Activated CD8-positive, alpha-beta memory T cell treated with anti-CD3 and anti-CD28 coated beads for 1 hour (primary cell): Measurements from ENCODE around the gene SCGB1C1.
"Not testable (repeated sequence)": the region's sequence is repeated elsewhere in the genome, so short reads cannot be mapped to it uniquely, and the experiment has no call there.

ENCODE experiments used
- DNase-seq, 2 donors: peaks; one replicate each; pipeline ENCODE4 v3.0.0-alpha.2; 2020; ENCODE audit warnings: low read depth in 1 of 2; ENCODE audit errors: extremely low read depth in 1 of 2

The SCGB1C1 gene

GRCh38 chr11:216081-216974, 23.4 kb downstream of the SCGB1C1 start:
- DNase-seq, result no peak

DNA sequence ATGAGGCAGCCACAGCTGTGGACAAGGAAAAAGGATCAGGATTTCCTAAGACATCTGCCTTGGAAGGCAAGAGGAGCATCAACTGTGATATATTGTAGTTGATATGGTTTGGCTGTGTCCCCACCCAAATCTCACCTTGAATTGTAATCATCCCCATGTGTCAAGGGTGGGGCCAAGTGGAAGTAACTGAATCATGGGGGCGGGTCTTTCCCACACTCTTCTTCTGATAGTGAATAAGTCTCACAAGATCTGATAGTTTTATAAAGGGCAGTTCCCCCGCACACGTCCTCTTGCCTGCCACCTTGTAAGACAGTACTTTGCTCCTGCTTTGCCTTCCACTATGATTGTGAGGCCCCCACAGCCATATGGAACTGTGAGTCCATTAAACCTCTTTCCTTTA, 24.8 kb downstream of the SCGB1C1 start:
- no peak for DNase-seq

GRCh38 chr11:218815-219593, 26.1 kb downstream of the SCGB1C1 start:
- DNase-seq, result no peak

- DNase-seq, result not testable (repeated sequence)
Measured at GRCh38 chr11:220641-221215, 27.9 kb downstream of the SCGB1C1 start.

DNA sequence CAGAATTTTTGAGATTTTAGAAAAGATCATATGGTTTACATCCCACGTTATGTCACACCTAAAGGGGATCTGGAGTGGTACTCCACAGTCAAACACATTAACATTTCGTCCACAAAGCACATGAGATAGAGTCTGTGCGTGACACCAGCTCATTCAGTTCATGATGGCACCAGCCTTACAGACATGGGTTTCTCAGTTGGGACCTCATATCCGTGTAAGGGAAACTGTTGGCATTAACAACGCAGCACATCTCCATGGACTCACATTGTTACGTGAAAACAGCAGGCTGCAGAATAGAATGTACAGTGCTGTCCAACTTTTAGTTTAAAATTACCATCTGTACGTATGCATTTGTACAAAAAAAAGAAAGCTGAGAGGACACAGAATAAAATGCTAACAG, 28.7 kb downstream of the SCGB1C1 start:
- no peak for DNase-seq

GRCh38 chr11:221998-222789, 29.3 kb downstream of the SCGB1C1 start:
- no peak for DNase-seq

DNA sequence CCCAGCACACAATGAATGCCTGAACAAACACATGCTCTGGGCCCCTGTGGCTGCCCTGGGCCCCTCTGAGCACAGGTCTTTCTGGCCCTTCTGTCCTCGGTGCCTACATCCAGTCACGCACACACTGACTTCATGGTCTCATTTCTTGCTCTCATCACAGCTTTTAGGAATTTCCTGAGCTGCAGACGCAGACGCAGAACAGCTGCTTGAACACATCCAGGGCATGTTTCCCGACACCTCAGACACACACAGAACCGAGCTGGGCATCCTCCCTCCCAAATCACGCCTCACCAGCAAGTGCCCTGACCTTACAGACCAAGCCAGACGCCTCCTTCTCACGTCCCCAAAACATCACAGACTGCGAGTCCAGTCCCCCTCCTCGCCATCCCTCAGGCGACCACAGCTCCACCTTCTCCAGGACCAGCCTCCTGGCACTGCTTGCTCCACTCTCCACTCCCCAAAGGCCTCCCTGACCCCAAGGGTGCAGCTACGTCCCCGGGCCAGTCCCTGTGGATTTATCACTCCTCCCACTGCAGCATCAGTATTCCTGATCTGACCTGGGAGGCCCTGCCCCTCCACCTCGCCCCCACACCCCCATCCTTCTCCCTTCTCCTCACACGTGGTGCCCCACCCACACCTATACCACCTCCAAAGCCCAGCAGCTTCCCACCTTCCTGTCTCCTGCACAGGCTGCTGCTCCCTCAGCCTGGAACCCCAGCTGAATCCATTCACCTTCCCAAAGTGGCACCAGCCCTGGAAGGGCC, 30.3 kb downstream of the SCGB1C1 start:
- no peak for DNase-seq

DNA sequence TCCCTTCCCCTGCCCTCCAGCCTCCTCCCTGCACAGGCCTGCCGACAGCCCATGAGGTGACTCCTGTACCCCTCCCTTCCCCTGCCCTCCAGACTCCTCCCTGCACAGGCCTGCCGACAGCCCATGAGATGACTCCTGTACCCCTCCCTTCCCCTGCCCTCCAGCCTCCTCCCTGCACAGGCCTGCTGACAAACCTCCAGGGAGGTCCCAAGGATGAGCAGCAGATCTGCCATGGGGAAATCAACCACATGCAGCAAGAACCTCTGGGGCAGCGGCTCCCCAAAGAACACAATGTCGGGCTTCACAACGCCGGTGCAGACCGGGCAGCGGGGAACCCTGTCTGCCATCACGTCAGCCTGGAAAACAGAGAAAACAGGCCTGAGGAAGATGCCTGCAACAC, 31.0 kb downstream of the SCGB1C1 start:
- no peak for DNase-seq

DNA sequence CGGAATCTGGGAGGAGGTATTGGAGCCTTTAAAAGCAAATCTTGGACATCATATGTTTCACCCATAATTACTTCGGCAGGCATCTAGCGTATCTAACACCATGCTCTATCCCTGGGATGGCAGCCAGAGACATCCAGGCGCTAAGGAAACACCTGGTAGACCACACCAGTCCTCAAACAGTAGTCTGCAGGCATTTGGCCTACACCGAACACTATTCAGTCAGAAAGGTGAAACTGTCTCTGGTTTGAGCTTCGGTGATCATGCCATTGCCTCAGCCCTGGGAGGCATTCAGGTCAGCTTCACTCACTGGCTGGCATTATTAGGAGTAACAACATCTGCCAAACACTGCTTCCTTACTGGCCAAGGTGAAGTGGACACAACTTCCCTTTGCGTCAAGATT, 31.5 kb downstream of the SCGB1C1 start:
- DNase-seq, result no peak

DNA sequence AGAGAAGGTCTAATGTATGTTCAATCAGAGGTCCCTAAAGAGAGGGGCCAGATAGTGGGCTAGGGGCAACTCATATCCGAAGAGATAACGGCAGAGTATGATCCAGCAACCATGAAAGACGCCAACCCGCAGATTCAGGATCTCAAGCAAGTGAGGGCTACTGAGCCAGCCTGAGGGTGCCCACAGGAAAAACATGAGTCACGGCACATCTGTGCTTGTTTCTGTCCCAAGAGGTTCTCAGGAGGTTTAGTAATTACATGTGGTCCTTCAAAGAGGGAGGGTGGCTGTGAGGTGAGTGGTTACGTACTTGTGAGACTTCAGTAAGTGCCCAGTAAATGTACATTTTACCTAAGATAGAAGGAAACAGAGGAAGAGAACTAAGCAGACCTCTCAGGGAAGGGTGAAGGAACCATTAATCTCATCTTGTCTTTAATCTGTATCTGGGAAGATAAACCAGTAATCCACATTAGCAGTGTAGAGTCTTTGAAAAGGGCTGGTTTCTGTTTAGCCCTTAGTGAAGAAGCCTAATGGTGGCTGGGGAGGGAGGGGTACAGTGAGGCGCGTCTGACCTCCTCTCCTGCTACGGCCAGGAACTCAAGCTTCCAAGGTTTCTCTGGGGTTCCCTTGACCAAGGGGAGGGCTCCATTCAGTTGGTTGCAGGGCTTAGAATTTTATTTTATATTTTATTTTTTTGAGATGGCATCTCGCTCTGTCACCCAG, 33.0 kb downstream of the SCGB1C1 start:
- no peak for DNase-seq

DNA sequence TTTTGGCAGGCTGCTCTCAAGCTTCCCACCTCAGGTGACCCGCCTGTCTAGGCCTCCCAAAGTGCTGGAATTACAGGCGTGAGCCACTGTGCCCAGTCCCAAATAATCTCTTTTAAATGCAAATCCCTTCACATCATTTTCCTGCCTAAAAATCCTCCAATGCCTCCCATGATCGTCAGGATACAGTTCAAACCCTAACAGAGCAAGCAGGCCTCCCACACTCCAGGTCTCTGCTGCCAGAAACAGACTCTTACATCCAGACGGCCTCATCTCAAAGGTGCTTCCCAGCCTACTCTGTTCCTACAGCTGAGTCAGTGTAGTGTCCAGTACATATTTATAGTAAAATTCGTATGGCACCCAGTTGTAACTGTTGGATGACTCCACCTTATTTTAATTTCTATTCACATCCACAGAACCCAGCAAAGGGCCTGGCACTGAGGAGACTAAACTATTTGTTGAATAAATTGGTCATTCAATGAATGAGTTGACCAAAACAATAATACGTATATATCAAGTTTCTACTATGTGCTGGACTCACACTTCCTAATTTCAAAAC, 35.0 kb downstream of the SCGB1C1 start:
- DNase-seq, result no peak

GRCh38 chr11:230431-230830, 37.6 kb downstream of the SCGB1C1 start:
- DNase-seq, result no peak

- DNase-seq, result no peak
Measured at GRCh38 chr11:232783-233565, 40.1 kb downstream of the SCGB1C1 start.

DNA sequence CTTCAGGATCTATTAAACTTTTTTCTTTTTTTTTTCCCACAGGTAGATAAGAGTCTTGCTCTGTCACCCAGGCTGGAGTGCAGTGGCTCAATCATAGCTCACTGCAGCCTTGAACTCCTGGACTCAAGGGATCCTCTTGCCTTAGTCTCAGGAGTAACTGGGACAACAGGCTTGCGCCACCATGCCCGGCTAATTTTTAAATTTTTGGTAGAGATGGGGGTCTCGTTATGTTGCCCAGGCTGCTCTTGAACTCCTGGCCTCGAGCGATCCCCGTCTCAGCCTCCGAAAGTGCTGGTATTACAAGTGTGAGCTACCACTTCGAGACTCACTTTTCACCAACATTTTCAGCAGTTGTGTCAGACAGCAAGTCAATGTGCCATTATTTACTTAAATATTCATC, 42.3 kb downstream of the SCGB1C1 start:
- DNase-seq, result no peak

DNA sequence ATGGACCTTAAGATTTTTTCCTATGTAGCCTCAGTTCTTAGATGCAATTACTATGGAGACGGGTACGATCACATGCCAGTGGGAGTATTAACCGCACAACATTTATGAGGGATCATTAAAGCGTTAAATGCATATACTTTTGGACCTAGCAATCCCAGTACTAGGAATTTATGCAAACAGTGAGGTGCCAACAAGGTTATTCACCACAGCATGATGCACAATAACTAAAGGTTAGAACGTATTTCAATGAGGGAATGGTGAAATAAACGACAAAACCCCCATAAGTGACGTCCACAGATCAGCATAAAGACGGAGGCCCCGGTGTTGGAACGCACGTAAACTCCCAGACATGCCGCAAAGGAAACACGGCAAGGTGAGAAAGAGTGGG, 42.7 kb downstream of the SCGB1C1 start:
- peak in 1 of 2 donors; percentile 37 for DNase-seq

DNA sequence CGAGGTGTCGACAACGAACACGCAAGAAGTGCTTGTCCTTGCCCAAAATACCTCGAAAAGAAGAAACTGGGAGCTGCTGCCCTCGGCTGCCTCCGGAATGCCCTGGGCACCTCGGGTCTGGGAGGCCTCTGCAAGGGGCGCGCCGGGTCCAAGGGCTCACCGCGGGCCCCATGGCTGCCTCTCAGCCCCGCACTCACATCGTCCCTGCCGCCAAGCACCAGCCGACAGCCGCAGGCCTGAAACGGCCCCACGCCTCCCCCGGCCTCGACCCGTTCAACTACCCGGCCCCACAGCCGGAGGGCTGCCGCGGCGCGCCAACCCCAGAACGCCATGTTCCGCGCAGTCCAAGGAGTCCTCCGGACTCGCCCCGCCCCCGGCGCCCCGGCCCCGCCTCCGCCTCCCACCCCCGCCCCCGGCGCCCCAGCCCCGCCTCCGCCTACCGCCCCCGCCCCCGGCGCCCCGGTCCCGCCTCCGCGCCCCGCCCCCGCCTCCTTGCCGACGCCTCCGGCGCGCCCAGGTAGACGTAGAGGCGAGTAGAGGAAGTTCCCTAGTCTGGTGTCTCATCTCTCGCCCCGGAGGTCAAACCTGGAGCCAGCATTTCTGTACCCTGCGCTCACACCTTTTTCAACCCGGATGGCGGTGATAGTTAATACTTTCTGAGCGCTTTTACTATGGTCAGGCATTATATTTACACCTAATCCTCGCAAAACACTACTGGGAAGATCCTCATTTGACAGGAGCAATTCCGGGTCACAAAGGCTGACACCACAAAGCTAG, 43.3 kb downstream of the SCGB1C1 start, which contains the start of gene SIRT3:
Gene SIRT3 (minus strand): TSS at position 346 of the 777 bp plus-strand sequence. CDS start 14 bp downstream, at position 332.
- peak; percentile 62 to 79 for DNase-seq
